K562 (cell line): ENCODE data around the gene TDRD12. TPM values are rescaled to one million over a fixed set of nuclear protein-coding genes. Genes with fewer than 3 reads are reported as not detected.

Source experiments
- AFF1 ChIP-seq, 2 experiments: fragments of 450-650 bp; IDR thresholded peaks; 2 replicates each; pipeline ENCODE4 v1.6.1; 2018; ENCODE audit warnings: mild to moderate bottlenecking in 2 of 2, low read depth in 1 of 2; ENCODE audit not compliant: partially characterized antibody in 2 of 2
- E2F8 ChIP-seq: fragments of 450-650 bp; IDR thresholded peaks from 2 replicates; pipeline ENCODE4 v1.7.1; 2018; ENCODE audit warnings: mild to moderate bottlenecking, low read depth; ENCODE audit not compliant: partially characterized antibody
- ELK3 ChIP-seq: fragments of 450-650 bp; formaldehyde crosslinking; IDR thresholded peaks from 2 replicates; pipeline ENCODE4 v1.4.0; 2020; ENCODE audit warnings: mild to moderate bottlenecking
- FOXA3 ChIP-seq, 2 experiments: fragments of 450-650 bp in 1 of 2; sonication (generic) in 1 of 2; formaldehyde crosslinking; IDR thresholded peaks in 1 of 2; conservative IDR thresholded peaks in 1 of 2; 2 replicates each; pipeline versions ENCODE4 v1.4.0 to v1.8.0; 2020 to 2022; ENCODE audit warnings: mild to moderate bottlenecking in 2 of 2, missing genetic modification reagents in 1 of 2
- HEY1 ChIP-seq: fragments of 250-450 bp; sonication (Bioruptor Pico); IDR thresholded peaks from 2 replicates; pipeline ENCODE4 v1.5.0; 2020; ENCODE audit warnings: mild to moderate bottlenecking, moderate library complexity, borderline replicate concordance
- KLF1 ChIP-seq: fragments of 450-650 bp; IDR thresholded peaks from 2 replicates; pipeline ENCODE4 v1.6.1; 2016; ENCODE audit warnings: missing genetic modification characterization, missing compliant biosample characterization
- TFE3 ChIP-seq: fragments of 450-650 bp; formaldehyde crosslinking; IDR thresholded peaks from 2 replicates; pipeline ENCODE4 v1.4.0; 2020; ENCODE audit warnings: mild to moderate bottlenecking, mixed read lengths
- ZBTB11 ChIP-seq, 3 experiments: fragments of 200-800 bp in 1 of 3; fragments of 250-450 bp in 1 of 3; fragments of 450-650 bp in 1 of 3; sonication (Bioruptor Pico) in 1 of 3; sonication (Bioruptor generic) in 1 of 3; formaldehyde crosslinking in 1 of 3; IDR thresholded peaks; 2 replicates each; pipeline versions ENCODE4 v1.6.1 to v1.8.0; 2016 to 2022; ENCODE audit warnings: mild to moderate bottlenecking in 2 of 3, missing genetic modification characterization in 2 of 3, missing compliant biosample characterization in 1 of 3, moderate library complexity in 1 of 3
- ZNF165 ChIP-seq: fragments of 250-450 bp; sonication (Bioruptor Pico); IDR thresholded peaks from 2 replicates; pipeline ENCODE4 v1.4.0; 2020; ENCODE audit warnings: borderline replicate concordance
- ZNF184 ChIP-seq: sonication (generic); formaldehyde crosslinking; IDR thresholded peaks from 2 replicates; pipeline ENCODE4 v1.5.0; 2020; ENCODE audit warnings: missing genetic modification reagents
- ZNF239 ChIP-seq: fragments of 250-450 bp; sonication (Bioruptor Pico); IDR thresholded peaks from 2 replicates; pipeline ENCODE4 v1.4.0; 2020; ENCODE audit warnings: mild to moderate bottlenecking
- ZNF79 ChIP-seq: fragments of 250-450 bp; sonication (Bioruptor Pico); IDR thresholded peaks from 2 replicates; pipeline ENCODE4 v1.4.0; 2020; ENCODE audit warnings: low read depth, mild to moderate bottlenecking, moderate library complexity
- polyA plus RNA-seq, 8 experiments: library from polyadenylated mRNA; depleted of rRNA in 4 of 8; stranded (reverse) in 5 of 8; unstranded in 3 of 8; fragments of >200 nt; fragmentation: Nextera tagmentation in 2 of 8; fragmentation: Illumina TruSeq in 1 of 8; extraction: Ambion mirVana in 2 of 8; extraction: Trizol in 1 of 8; gene quantifications; 2 replicates each; pipeline versions ENCODE4 v1.2.1 to v1.2.3, GENCODE V29; 2011 to 2014; ENCODE audit warnings: inconsistent platforms in 1 of 8, missing spikeins in 1 of 8
- total RNA-seq, 7 experiments: library from RNA; depleted of rRNA in 6 of 7; stranded (reverse); fragments of >200 nt in 6 of 7; fragmentation: Illumina TruSeq in 2 of 7; extraction: Trizol in 2 of 7; gene quantifications; 2 replicates each; pipeline versions ENCODE4 v1.2.1 to v1.2.3, GENCODE V29; 2011 to 2021; ENCODE audit warnings: low replicate concordance in 1 of 7

TDRD12 gene
- total and polyA plus RNA-seq, 9 of the 15 experiments (the other 6 are each of a cell fraction or from before 2014, with no cell fraction given) = 0.03 TPM; not detected in 8

- TF ChIP-seq ZNF239 (CRISPR knock-in tag) (peak; percentile 86), KLF1 (tag) (peak; percentile 43; the same call in 1 of the 2 replicates), TFE3 (CRISPR knock-in tag) (peak; percentile 53), ELK3 (peak; percentile 88), ZNF165 (CRISPR knock-in tag) (peak; percentile 42; the same call in 1 of the 2 replicates), ZNF184 (no peak), ZBTB11 (CRISPR knock-in tag; IDR thresholded peaks at IDR 0.05) (peak in 1 of 3 experiments; percentile 68; a peak in 2 of 6 replicates), E2F8 (no peak), HEY1 (peak; percentile 70; the same call in 1 of the 2 replicates), FOXA3 (CRISPR knock-in tag; conservative IDR thresholded peaks at IDR 0.05 in 1 of 2, IDR thresholded peaks at IDR 0.05 in 1 of 2) (peak in 1 of 2 experiments; percentile 28; a peak in 1 of 4 replicates), ZNF79 (CRISPR knock-in tag) (peak; percentile 91), AFF1 (IDR thresholded peaks at IDR 0.05; ENCODE audit: low read depth in 1 of 2, partially characterized antibody in 2 of 2) (no peak)
Measured at GRCh38 chr19:32686847-32687475, 32.6 kb upstream of the TDRD12 start (continued).
